HG03280 (cell line): ENCODE data around the gene PLEKHN1.
A peak's percentile ranks its signal among the peaks of the same experiment; 100 is the strongest.
"Not testable (repeated sequence)": the region's sequence is repeated elsewhere in the genome, so short reads cannot be mapped to it uniquely, and the experiment has no call there.

ENCODE experiments used
- ATAC-seq: cut with Tn5 transposase; IDR thresholded peaks from one replicate; pipeline ENCODE4 v1.9.1; 2021; ENCODE audit warnings: mild to moderate bottlenecking, moderate library complexity; ENCODE audit not compliant: unreplicated experiment

PLEKHN1 gene

DNA sequence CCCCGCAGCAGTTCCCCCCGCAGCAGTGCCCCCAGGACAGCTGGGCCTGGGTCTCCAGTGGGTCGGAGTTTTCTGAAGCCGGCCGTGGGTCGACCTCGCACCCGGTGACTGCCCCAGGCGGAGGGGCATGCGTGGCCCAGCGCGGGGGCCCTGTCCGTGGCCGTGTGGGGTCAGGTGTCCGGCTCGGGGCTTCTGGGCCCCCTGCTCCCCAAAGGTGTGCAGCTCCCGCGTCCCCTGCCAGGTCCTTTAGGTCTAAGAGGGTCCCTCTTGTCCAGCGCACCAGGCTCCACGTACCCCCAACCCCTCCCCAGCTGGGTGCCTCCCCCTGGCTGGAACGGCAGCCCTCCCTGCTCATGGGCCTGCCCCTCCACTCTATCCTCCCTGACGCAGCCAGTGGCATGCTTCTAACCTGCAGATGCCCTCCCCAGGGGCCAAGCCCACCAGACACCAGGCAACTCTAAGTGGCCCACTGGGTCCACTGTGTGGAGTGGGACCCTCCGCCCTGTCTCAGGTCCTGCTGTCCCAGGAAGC is 39.6 kb downstream of the PLEKHN1 start:
- no peak for ATAC-seq

GRCh38 chr1:1006305-1007159 is 40.2 kb downstream of the PLEKHN1 start:
- no peak for ATAC-seq

DNA sequence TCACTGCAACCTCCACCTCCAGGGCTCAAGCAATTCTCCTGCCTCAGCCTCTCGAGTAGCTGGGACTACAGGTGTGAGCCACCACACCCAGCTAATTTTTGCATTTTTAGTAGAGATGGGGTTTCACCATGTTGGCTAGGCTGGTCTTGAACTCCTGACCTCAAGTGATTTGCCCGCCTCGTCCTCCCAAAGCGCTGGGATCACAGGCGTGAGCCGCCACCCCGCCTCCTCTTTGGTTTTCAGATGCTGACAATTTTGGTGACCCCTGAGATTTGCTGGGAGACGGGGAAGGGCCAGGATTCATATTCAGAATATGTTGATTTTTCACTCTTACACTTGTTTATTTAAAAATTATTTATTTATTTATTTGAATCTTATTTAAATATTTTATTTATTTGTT is 43.8 kb downstream of the PLEKHN1 start:
- ATAC-seq, result not testable (repeated sequence)

DNA sequence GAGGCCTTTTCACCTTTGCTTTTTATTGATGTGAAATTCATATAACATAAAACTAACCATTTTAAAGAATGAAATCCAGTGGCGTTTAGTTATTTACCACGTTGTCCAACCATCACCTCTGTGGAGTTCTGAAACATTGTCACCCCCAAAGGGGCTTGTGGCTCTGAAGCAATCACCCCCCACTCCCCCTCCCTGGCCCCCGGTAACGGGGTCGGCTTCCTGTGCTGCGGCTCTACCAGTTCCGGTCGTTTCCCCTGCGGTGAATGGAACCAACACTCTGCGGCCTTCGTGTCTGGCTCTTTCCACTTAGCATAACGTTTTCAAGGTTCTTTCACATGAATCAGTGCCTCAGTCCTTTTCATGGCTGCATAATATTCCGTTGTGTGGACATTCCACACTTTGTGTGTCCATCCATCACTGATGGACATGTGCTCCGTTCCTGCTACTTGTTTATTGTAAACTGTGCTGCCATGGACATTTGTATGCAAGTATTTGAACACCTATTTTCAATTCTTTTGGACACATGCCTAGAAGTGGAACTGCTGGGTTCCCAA is 45.2 kb downstream of the PLEKHN1 start:
- ATAC-seq, result no peak

DNA sequence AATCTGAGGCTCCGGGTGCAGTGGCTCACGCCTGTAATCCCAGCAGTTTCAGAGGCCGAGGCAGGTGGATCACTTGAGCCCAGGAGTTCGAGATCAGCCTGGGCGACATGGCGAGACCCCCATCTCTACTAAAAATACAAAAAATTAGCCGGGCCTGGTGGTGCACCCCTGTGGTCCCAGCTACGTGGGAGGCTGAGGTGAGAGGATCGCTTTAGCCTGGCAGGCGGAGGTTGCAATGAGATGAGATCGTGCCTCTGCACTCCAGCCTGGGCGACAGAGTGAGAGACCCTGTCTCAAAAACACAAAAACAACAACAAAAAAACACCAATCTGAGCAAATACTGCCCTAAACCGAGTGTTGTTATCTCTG is 46.4 kb downstream of the PLEKHN1 start:
- ATAC-seq, result peak; percentile 4

DNA sequence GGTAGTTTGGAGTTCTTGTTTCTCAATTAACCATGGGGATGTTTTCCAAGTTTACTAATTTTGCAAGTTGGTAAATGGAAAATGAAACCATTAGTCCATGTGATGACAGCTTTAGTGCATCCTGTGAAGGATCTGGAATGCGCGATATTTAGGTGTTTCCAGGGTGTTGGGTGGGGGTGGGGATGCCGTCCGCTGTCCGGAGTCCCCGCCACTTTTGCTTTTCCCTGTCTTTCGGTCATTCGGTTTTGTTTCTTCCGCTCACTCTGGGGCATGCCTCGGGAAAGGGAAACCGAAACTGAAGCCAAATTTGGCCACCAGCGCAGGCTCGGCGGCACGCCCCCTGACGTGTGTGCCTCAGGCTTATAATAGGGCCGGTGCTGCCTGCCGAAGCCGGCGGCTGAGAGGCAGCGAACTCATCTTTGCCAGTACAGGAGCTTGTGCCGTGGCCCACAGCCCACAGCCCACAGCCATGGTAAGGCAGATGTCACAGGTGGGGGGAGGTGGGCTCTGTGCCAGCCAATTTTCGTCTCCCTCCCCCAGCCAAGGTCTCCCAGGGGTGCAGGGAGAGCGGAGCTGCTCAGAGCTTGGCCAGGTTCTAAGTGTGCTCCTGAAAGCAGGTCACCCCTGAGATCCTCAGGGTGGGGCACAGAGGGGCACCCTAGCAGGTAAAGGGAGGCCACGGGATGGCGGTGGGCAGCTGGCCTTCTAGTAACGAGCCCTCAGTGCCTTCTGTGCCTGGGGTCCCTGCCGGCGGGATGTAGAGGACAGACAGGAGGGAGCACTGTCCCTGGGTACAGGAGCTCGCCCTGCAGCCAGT is 47.0 kb downstream of the PLEKHN1 start, which contains the start of gene ISG15:
Gene ISG15, plus strand, starts transcription at position 393 of the 817 bp plus-strand sequence. Its CDS starts 77 bp downstream, at position 470.
- peak; percentile 86 for ATAC-seq

- no peak for ATAC-seq
Observed at GRCh38 chr1:1013922-1014648, 47.8 kb downstream of the PLEKHN1 start.

- ATAC-seq, result no peak
Observed at GRCh38 chr1:1014799-1015681, 48.8 kb downstream of the PLEKHN1 start.

DNA sequence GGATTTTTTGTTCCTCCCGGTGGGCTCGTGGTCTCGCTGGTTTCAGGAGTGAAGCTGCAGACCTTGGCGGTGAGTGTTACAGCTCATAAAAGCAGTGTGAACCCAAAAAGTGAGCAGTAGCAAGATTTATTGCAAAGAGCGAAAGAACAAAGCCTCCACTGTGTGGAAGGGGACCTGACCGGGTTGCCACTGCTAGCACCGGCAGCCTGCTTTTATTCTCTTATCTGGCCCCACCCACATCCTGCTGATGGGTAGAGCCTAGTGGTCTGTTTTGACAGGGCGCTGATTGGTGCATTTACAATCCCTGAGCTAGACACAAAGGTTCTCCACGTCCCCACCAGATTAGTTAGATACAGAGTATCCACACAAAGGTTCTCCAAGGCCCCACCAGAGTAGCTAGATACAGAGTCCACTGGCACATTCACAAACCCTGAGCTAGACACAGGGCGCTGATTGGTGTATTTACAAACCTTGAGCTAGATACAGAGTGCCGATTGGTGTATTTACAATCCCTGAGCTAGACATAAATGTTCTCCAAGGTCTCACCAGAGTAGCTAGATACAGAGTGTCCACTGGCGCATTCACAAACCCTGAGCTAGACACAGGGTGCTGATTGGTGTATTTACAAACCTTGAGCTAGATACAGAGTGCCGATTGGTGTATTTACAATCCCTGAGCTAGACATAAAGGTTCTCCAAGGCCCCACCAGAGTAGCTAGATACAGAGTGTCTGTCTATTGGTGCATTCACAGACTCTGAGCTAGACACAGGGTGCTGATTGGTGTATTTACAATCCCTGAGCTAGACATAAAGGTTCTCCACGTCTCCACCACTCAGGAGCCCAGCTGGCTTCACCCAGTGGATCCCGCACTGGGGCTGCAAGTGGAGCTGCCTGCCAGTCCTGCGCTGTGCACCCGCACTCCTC is 51.4 kb downstream of the PLEKHN1 start:
- ATAC-seq, result not testable (repeated sequence)

DNA sequence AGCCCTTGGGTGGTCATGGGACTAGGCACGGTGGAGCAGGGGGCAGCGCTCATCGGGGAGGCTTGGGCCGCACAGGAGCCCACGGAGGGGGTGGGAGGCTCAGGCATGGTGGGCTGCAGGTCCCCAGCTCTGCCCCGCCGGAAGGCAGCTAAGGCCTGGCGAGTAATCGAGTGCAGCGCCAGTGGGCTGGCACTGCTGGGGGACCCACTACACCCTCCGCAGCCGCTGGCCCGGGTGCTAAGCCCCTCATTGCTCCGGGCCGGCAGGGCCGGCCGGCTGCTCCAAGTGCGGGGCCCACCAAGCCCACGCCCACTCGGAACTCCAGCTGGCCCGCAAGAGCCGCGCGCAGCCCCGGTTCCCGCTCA is 52.0 kb downstream of the PLEKHN1 start:
- ATAC-seq, result not testable (repeated sequence)

DNA sequence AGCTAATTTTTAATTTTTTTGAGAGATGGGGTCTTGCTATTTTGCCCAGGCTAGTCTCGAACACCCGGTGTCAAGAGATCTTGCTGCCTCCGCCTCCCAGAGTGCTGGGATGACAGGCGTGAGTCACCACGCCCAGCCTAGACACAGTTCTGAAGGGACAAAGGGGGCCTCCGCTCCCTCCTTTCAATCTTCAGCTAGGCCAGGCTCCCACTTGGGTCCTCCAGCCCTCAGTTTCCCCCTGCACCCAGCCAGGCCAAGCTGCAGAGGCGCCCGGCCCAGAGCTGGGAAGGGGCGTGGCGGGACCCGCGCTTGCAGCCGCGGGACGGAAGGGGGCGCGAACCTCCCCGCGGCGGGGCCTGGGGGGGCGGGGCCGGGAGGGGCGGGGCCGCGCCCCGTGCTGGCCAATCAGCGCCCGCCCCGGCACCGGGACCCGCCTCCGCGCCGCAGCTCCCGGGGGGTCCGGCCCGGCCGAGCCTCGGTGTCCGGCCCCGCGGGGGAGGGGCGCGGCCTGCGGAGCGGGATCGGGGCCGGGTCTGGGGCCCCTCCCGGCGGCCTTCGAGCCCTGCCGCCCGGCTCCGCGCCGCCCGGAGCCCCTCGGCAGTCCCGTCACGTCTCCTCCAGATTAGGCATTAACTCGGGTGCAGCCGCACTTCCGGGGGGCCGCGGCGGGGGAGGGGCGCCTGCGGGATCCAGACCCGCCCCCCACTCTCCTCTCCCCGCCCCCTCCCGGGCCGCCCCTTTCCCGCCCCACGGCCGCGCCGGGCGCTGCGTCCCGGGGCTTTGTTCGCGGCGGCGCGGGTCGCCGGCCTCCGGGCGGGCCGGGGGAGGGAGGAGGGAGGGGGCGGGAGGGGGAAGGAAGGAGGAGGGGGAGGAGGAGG is 53.1 kb downstream of the PLEKHN1 start:
- peak; percentile 75 for ATAC-seq

DNA sequence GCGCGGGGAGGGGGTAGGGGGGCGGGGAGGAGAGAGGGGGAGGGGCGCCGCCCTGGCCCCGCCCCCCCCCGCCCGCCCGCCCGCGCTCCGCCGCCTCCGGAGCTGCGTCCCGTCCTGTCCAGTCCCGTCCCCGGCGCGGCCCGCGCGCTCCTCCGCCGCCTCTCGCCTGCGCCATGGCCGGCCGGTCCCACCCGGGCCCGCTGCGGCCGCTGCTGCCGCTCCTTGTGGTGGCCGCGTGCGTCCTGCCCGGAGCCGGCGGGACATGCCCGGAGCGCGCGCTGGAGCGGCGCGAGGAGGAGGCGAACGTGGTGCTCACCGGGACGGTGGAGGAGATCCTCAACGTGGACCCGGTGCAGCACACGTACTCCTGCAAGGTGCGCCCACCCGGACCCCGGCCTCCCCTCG is 53.7 kb downstream of the PLEKHN1 start, which contains the start of gene AGRN:
Gene AGRN, plus strand, starts transcription at position 121 of the 405 bp plus-strand sequence. Its CDS starts 53 bp downstream, at position 174.
- peak; percentile 32 for ATAC-seq

DNA sequence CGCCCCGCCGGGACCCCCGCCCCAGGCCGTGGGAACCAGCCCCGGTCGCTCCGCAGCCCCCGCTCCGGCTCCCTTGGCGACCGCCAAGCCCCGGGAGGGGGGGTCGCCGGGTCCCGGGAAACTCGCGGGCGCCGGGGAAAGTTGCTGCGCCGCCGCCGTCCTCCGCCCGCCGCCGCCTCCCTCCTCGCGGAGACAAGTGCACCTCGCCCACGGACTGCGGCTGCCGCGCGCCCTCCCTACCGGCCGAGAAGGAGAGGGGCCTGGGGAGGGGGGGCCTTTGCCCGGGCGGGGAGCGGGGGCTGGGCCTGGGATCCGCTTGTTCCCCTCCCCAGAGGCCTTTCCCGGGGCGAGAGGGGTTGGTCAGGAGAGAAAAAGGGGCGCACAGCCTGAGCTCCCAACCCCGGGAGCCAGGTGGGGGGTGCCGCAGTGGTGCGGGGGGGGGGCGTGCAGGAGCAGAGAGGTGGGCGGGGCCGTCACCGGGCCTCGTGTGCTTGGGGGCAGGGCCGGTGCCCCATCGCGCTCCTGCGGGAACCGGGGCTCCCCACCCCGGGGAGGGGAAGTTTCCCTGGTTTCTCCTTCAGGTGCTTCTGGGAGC is 54.2 kb downstream of the PLEKHN1 start:
- no peak for ATAC-seq

DNA sequence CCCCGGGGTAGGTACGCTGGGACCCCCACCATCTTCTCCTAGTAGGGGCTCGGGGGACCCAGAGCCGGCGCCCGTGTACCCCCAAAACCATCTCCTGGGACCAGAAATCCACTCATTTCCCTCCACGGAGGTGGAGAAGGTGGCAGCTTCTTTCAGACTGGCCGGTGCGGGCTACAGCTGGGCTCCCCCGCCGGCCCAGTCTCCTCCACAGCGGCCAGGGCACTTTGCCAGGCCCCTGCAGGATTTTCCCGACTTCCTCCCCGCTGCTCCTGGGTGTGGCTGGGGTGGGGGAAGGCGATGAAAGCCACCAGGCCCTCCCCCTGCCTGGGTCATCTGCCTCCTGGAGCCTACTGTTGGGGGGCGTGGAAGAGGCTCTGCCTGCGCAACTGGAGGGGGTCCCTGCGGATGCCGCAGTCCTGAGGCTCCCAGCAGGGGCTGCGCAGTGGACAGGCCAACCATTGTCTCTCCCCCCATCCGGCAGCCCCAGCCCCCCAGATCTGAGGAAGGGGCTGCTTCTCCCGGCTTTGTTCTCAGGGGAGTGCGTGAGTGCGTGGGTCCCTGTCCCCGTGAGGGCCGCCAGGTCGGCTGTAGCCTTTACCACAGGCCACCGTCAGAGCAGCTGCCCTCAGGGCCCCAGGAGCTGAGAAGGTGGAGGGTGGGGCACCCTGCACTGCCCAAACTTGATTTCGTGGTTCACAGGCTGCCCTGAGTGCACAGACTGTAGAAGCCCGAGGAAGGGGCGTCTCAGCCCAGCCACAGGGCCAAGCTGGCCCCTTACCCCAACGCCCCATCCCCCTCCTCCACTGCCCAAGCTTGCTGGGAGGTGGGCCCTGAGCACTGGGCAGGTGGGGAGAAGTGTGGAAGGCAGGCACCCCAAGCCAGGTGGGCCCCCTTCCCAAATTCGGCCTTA is 55.0 kb downstream of the PLEKHN1 start:
- no peak for ATAC-seq

DNA sequence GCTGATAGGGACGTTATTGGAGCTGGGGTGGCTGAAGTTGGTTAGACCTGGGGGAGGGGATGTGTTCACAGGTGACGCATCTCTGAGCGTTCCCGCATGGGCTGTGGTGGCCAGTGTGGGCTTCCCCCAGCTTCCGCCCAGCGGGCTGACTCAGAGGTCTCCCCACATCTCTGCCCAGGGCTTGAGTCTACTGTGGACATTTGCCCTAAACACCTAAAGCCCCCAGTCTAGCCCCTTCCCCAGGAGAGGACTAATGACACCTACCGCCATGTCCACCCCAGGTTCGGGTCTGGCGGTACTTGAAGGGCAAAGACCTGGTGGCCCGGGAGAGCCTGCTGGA is 55.6 kb downstream of the PLEKHN1 start:
- no peak for ATAC-seq

DNA sequence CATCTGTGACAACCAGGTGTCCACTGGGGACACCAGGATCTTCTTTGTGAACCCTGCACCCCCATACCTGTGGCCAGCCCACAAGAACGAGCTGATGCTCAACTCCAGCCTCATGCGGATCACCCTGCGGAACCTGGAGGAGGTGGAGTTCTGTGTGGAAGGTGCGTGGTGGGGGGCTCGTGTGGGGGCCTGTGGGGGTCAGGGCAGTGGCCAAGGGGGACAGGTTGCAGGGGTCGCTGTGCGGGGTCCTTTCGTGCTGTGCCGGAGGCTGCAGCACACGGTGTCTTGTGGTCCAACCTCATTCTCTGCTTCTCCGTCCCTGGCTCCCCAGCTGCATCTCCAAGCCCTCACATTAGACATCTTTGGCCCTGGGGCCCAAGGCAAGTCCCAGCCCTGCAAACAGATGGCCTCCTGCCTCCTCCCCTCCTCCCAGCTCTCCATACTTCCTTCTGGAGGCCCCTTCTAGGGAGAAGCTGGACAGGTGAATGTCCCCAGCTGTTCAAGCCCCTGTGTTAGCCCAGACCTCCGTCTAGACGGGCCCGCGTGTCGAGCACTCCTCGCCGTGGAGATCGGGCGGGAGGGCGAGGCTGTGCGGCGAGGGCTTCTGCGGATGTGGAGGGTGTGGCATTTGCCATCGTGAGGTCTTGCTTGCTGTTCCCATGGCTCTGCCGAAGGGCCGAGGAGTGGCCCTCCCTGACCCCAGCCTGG is 56.2 kb downstream of the PLEKHN1 start:
- ATAC-seq, result no peak
